Activated T-cell treated with anti-CD3 and anti-CD28 coated beads, Interleukin-2, amount 50 U/mL, for 24 hours (primary cell): ENCODE data around the gene POLN.

Experiments
- DNase-seq: peaks from one replicate; pipeline ENCODE4 v3.0.0-alpha.2; 2020
- H3K27ac Mint-ChIP-seq: 2 replicates; pipeline ENCODE4 v1.8.0; 2020; ENCODE audit warnings: mild to moderate bottlenecking, mixed read lengths
- H3K27me3 Mint-ChIP-seq: 2 replicates; pipeline ENCODE4 v1.8.0; 2020; ENCODE audit warnings: mixed read lengths
- H3K36me3 Mint-ChIP-seq: 2 replicates; pipeline ENCODE4 v1.8.0; 2020; ENCODE audit warnings: low read depth, mixed read lengths
- H3K4me1 Mint-ChIP-seq: 2 replicates; pipeline ENCODE4 v1.8.0; 2020; ENCODE audit warnings: low read depth, mixed read lengths
- H3K4me3 Mint-ChIP-seq: 2 replicates; pipeline ENCODE4 v1.8.0; 2020; ENCODE audit warnings: mild to moderate bottlenecking, moderate library complexity, mixed read lengths
- H3K9me3 Mint-ChIP-seq: 2 replicates; pipeline ENCODE4 v1.8.0; 2020; ENCODE audit warnings: mixed read lengths

POLN gene

GRCh38 chr4:2073808-2074481 lies 168.0 kb downstream of the POLN start:
- Mint-ChIP-seq H3K4me3 (no peak overlapping the region), H3K27ac (no peak overlapping the region), H3K9me3 (no peaks in the 10 kb centered on the region), H3K36me3 (no peaks in the 10 kb centered on the region), H3K4me1 (no peaks in the 10 kb centered on the region), H3K27me3 (no peaks in the 10 kb centered on the region)
- DNase-seq: no peak

DNA sequence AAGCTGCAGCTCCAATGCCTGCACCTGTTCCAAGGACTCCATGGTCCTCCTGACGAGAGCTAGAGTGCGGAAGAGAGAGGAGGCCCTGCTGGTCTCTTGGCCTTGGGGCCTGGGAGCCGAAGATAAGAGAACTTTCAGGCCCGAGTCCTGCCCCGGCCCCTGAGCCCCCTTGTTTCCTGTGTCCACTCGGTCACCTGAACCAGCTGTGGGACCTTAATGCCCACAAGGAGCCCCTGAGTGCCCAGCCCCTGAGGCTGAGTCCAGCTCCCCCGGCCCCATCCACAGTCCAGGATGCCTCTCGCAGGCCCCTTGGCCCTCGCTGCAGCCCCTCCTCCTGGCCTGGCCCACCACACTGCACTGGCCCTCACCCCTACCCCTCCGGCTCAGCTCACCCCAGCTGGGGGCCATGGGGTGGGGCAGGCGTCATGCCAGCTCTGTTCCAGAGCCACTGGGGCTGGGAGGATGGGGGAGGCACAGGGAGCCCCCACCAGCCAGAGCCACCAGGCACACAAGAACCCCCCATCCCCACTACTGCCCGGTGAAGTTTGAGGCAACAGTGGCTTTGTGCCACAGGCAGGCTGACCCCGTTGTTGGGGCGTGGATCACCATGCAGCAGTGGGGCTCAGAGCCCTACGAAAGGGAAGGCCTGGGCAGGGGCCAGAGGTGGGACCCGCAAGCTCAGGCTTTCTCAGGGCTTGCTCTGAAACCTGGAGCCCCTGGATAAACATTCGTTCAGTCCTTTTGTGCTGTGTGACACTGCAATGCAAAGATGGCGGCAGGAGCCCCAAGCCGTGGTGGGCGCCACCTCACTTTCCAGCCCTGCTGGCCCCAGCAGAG lies 168.7 kb downstream of the POLN start:
- H3K9me3 Mint-ChIP-seq: no peaks in the 10 kb centered on the region
- no peaks in the 10 kb centered on the region for H3K27me3 Mint-ChIP-seq
- DNase-seq: no peak

DNA sequence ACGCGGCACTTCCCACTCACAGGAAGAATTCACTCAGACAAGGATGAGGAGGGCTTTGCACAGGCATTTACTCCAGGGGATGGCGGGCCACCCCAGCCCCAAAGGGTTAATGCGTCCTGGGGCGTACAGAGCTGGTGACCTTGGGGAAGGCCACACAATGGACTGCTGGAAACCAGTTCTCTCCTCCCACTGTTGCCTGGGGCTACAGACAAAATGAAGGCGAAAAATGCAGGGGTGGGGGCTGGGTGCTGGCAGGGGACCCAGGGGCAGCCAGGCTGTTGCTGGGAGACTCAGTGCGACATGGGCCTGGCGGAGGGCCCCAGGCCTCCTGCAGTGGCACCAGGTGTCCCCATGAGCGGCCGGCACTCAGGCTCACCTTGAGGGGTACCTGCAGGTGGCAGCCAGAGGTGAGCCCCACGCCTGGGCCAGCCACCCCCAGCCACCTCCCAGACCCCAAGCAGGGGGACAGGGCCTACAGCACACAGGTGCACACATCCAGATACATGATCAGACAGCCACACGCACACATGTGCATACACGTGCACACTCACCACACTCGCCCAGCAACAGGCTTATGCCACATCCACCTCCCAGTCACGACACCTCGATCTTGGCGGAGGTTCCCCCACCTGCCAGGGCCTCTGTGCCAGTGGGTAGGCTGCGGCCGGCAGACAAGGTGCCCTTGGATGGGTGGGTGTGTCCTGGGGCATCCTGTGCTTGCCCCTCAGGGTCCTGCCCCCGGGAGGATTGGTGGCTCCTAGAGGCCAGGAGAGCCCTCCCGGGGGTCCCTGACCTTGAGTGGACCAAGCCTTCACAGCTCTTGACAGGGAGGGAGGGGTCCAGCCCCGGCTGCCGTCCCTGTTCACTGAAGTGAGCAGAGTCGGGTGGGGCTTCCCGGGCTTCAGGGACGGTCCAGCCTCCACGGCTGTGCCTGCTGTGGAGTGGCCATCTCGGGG lies 169.7 kb downstream of the POLN start:
- H3K27ac Mint-ChIP-seq: no peak overlapping the region
- no peaks in the 10 kb centered on the region for H3K36me3 Mint-ChIP-seq
- no peaks in the 10 kb centered on the region for H3K27me3 Mint-ChIP-seq
- H3K4me1 Mint-ChIP-seq: no peaks in the 10 kb centered on the region
- DNase-seq: no peak
- H3K9me3 Mint-ChIP-seq: no peaks in the 10 kb centered on the region
- no peak overlapping the region for H3K4me3 Mint-ChIP-seq

More for the DNA sequence above, 168.7 kb downstream of the POLN start:
- Mint-ChIP-seq H3K4me3 (no peak overlapping the region), H3K36me3 (no peaks in the 10 kb centered on the region), H3K4me1 (no peaks in the 10 kb centered on the region), H3K27ac (no peak overlapping the region)

GRCh38 chr4:2071252-2071911 lies 170.5 kb downstream of the POLN start:
- no peak for DNase-seq
- Mint-ChIP-seq H3K4me1 (no peaks in the 10 kb centered on the region), H3K27ac (no peak overlapping the region), H3K27me3 (no peaks in the 10 kb centered on the region), H3K9me3 (no peaks in the 10 kb centered on the region), H3K36me3 (no peaks in the 10 kb centered on the region), H3K4me3 (no peak overlapping the region)

- Mint-ChIP-seq H3K27ac (no peak overlapping the region), H3K9me3 (no peaks in the 10 kb centered on the region), H3K27me3 (no peaks in the 10 kb centered on the region), H3K36me3 (no peaks in the 10 kb centered on the region), H3K4me3 (no peak overlapping the region), H3K4me1 (no peaks in the 10 kb centered on the region)
- no peak for DNase-seq
These were observed 171.3 kb downstream of the POLN start for GRCh38 chr4:2070421-2071251.

GRCh38 chr4:2069986-2070385 lies 171.9 kb downstream of the POLN start:
- H3K4me3 Mint-ChIP-seq: no peak overlapping the region
- H3K9me3 Mint-ChIP-seq: no peaks in the 10 kb centered on the region
- H3K27me3 Mint-ChIP-seq: no peaks in the 10 kb centered on the region
- H3K27ac Mint-ChIP-seq: no peak overlapping the region
- no peaks in the 10 kb centered on the region for H3K36me3 Mint-ChIP-seq
- DNase-seq: no peak
- no peaks in the 10 kb centered on the region for H3K4me1 Mint-ChIP-seq

GRCh38 chr4:2069161-2069971 lies 172.6 kb downstream of the POLN start:
- Mint-ChIP-seq H3K27ac (no peak overlapping the region), H3K36me3 (no peaks in the 10 kb centered on the region), H3K4me1 (no peaks in the 10 kb centered on the region), H3K9me3 (no peaks in the 10 kb centered on the region), H3K4me3 (no peak overlapping the region), H3K27me3 (no peaks in the 10 kb centered on the region)
- DNase-seq: no peak

DNA sequence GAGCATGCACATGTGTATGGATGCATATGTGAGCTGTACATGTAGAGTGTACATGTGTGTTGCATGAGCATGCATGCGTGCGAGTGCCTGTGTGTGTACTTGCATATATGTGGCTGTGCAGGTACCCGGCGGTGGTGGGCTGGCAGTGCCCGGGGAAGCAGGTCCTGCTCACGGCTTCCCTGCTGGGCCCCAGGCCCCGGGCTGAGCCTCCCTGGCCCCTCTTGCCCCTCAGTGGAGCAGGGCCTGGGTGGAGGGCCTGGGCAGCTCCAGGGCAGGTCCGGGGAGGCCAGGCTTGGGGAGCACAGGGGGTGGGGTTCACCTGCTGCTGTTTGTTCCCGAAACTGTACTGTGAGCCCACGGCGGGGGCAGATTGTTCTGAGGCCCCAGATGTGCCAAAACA lies 173.4 kb downstream of the POLN start:
- Mint-ChIP-seq H3K4me1 (no peaks in the 10 kb centered on the region), H3K9me3 (no peaks in the 10 kb centered on the region), H3K36me3 (no peaks in the 10 kb centered on the region), H3K27me3 (no peaks in the 10 kb centered on the region), H3K27ac (no peak overlapping the region), H3K4me3 (no peak overlapping the region)
- DNase-seq: no peak

DNA sequence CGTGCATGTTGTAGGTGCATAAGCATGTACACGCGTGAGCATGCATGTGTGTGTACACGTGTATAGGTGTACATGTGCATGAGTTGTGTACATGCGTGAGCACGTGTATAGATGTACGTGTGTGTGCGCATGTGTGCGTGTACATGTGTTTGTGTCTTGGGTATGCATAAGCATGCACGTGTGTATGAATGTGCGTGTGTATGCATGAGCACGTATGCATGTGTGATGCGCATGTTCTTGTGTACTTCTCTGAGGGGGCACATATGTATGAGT lies 173.8 kb downstream of the POLN start:
- Mint-ChIP-seq H3K4me1 (no peaks in the 10 kb centered on the region), H3K36me3 (no peaks in the 10 kb centered on the region), H3K4me3 (no peak overlapping the region), H3K27ac (no peak overlapping the region), H3K27me3 (no peaks in the 10 kb centered on the region), H3K9me3 (no peaks in the 10 kb centered on the region)
- DNase-seq: no peak

DNA sequence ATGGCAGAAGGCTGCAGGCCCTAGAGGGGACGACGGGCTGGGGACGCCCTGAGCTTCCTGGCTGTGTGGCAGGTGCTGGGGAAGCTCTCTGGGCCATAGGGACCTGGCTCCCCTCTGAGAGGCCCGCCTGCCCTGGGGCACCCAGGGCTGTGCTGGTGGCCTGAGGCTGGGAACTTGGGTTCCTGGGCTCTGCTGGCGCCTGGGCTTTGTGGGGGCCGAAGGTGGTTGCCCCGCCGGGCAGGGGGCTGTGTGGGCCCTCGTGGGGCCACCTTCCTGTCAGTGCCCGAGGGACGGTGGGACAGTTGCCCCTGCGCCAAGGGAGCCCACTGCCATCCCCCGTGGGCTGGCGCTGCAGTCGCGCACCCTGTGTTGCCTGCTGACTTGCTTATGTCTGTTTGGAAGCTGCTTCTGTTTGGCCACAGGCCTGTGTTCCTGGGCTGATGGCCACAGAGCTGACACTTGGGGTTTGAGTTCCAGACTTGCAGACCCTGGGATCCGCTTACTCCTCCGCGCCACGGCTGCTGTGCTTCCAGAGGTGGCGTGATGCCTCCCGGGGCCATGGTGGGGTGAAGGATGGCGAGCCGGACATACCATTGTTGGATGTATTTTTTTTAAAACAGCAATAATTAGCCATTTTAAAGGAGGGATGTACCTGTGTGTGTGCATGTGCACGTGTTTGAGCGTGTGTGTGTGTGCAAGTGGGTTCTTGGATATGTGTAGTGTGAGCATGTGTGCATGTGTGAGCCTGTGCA lies 174.3 kb downstream of the POLN start:
- H3K27ac Mint-ChIP-seq: no peak overlapping the region
- no peak overlapping the region for H3K4me3 Mint-ChIP-seq
- no peaks in the 10 kb centered on the region for H3K9me3 Mint-ChIP-seq
- no peak for DNase-seq
- no peaks in the 10 kb centered on the region for H3K4me1 Mint-ChIP-seq
- H3K27me3 Mint-ChIP-seq: no peaks in the 10 kb centered on the region
- H3K36me3 Mint-ChIP-seq: no peaks in the 10 kb centered on the region

DNA sequence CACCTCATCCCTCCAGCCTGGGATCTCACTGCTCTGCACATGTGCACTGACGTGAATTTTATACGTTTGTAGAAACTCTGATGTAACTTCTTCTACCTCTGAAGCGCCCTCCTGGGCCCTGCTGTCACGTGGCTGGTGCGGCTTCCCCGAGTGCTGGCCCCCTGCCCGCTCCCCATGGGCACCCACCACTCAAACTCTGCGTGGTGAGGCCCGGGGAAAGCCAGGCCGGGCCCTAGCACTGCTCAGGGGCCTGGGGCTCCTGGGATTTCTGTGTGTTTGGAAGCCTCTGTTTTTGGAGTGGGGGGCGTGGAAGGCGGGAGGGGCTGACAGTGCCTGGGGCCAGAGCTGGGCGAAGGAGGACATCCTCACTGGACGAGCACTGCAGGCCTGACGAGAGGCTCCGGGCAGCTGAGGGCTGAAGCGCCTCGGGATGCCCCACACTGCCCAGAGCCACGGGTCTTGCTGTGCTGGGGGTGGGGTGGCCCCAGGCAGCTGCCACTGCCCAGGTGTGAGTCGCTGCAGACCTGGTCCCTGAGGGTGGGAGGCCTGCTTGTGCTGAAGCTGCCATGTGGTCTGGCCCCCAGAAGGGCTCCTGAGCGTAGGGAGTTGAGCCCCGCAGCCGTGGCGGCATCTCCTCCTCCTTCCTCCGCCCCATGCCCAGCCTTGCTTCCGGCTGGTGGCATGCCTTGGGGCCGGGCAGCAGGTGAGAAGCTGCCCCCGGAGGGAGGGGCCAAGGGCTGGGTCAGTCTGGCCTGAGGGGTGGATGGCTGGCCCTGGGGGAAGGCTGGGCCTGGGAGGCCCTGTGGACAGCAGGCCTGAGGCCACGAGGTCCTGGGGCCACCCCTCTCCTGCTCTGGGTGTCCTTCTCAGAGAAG lies 175.1 kb downstream of the POLN start:
- H3K36me3 Mint-ChIP-seq: no peaks in the 10 kb centered on the region
- no peak for DNase-seq
- H3K27ac Mint-ChIP-seq: no peak overlapping the region
- H3K9me3 Mint-ChIP-seq: no peaks in the 10 kb centered on the region
- no peak overlapping the region for H3K4me3 Mint-ChIP-seq
- no peaks in the 10 kb centered on the region for H3K4me1 Mint-ChIP-seq
- peaks cover 5% of the 10 kb centered on the region for H3K27me3 Mint-ChIP-seq

- Mint-ChIP-seq H3K4me1 (no peaks in the 10 kb centered on the region), H3K9me3 (no peaks in the 10 kb centered on the region), H3K4me3 (no peak overlapping the region), H3K27me3 (peaks cover 12% of the 10 kb centered on the region), H3K27ac (no peak overlapping the region), H3K36me3 (no peaks in the 10 kb centered on the region)
- no peak for DNase-seq
These were observed 175.8 kb downstream of the POLN start for GRCh38 chr4:2066011-2066551.
